Frontal cortex (tissue), 4 donors: ENCODE measurements around the gene EPB41L4B. TPM values are rescaled to one million over a fixed set of nuclear protein-coding genes. Genes with fewer than 3 reads are reported as not detected.
"Not testable (repeated sequence)": the region's sequence is repeated elsewhere in the genome, so short reads cannot be mapped to it uniquely, and the experiment has no call there.

Source experiments
- DNase-seq, 2 donors: peaks; one replicate each; pipeline ENCODE4 v3.0.0; 2012; ENCODE audit warnings: low spot score in 2 of 2
- FAIRE-seq: peaks from 2 replicates; lab custom pipeline; 2012; peaks lifted over from hg19 to GRCh38; lab: Jason Lieb, UNC
- total RNA-seq: library from RNA; depleted of rRNA; stranded (reverse); fragments of >200 nt; gene quantifications from one replicate; pipeline ENCODE4 v1.2.3, GENCODE V29; 2014
- donor health status: control.
- donor health status: control.
- donor health status: control.

The EPB41L4B gene
- total RNA-seq, 1 donor from 2014 or later: 2.9 TPM

DNA sequence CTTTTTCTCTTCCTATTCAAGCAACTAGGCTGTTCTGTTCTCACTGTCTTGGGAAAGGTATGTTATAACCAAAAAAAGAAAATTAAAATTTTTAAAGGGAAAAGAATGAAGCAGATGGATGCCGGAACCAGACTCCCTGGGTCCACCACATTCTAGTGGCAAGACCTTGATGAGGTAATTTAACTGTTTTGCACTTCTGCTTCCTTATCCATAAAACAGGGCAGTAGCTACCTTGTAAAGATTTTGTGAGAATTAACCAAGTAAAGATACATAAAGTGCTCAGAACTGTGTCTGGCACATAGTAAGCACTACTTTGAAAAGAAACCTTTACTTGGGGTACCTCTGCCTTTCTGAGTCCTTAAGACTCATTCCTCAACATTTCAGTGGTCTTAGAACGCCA, 17.0 kb downstream of the EPB41L4B start:
- no peak for DNase-seq

DNA sequence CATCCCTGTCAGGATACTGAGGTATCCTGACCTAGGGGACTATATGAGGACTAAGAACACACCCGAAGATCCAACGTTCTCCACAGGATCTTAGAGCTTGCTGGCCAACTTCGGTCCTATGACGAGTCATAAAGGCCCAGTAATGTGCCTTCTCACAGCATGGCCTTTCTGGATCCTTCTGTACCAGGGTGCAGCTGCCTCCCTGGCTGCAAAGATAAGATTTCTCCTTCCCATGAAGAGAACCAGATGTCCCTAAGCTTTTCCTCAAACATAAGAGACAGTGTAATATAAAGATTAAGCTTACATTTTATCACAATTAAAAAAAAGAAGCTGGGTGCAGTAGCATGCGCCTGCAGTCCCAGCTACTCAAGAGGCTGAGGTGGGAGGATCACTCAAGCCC, 18.3 kb downstream of the EPB41L4B start:
- DNase-seq (no peak), FAIRE-seq (no peak)

More for the DNA sequence above, 17.0 kb downstream of the EPB41L4B start:
- FAIRE-seq: no peak

DNA sequence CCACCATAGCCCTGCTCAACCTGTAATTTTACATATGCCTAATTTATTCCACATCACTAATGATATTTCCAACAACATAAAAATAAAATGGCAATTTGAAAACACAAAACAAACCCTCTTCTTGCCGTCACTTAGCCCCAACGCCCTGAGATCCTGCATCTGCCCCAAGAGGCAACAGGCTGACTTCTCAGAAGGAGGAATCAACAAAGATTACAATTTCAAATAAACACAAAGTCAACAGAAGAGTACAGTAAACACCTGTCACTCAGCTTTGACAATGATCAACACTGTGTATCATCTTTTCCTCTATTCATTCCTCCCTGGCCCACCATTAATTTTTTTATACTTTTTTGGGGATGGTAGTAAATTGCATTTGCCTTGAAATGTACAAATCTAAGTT, 19.8 kb downstream of the EPB41L4B start:
- no peak for DNase-seq
- no peak for FAIRE-seq

DNA sequence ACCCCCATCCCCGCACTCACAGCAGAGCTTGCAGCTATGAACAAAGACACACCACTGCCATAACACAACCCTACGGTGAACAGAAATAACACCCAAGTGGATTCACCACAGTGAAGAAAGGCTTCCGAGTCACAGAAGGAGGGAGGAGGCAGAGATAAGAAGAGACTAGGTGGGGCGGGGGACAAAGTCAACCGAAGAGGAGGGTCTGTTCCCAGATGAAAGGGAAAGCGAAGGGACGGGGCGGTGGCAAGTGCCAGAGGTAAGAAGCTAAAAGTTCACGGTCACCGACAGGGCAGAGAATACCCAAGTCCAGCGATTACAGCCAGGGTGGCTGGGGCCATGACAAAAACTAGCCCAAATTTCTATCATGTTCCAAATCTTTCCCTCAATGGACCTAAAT, 21.0 kb downstream of the EPB41L4B start:
- FAIRE-seq: no peak
- DNase-seq: no peak

DNA sequence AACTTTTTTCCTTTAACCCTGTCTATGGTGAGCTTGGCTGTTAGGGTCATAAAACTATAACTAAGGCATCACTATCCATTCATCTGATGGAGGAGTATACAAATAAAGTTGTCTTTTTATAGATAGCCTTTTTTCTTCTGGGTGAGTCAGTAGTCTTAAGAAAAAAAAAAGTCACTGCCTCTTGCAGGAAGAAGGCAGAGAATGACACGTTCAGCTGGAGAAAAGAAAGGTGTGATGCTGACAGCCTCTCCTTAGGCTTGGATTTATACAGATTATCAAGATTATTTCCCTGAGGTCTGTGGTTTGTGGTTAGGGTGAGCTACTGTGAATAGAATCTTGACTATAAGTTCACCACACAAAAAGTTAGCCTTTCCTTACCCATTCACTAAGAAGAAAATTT, 23.0 kb downstream of the EPB41L4B start:
- FAIRE-seq: no peak
- DNase-seq: no peak

DNA sequence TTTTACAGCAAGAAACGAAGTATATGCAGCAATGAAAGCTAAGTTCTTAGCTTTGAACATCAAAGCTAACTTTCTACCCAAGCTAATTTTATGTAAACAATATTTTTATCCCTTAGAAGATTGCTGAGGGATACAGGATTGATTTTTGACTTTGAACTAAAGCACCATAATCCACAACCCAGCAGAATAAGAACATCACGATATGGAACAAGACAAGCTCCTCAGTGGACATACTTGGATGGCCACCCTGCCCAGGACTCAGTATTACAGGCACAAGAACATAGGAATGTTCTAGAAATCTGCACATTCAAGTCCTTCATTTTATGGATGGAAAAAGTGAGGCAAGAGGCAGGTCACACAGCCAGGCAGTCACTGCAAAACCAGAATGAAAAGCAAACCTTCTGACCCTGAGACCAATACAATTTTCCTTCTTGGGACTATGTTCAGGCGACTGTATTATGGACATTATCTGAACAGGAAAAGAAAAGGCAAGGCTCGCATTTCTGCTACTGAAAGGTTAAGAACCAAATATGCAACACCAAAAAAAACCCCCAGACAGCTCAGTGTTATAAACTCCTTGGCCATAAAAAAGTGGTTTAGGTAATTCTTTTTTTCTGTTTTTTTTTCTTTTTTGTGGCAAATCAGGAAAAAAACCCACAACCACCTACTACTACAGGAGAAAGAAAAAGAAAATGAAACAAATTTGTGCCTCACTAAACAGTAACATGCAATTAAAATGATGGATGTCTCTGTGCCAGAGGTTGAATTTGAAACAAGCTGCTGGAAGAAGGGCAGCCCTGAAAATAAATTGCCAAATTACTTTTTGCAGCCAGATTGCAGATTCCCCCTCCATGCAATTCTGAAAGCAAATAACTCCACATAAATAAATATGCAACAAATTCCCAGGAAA, 25.4 kb downstream of the EPB41L4B start:
- FAIRE-seq (no peak), DNase-seq (no peak)

DNA sequence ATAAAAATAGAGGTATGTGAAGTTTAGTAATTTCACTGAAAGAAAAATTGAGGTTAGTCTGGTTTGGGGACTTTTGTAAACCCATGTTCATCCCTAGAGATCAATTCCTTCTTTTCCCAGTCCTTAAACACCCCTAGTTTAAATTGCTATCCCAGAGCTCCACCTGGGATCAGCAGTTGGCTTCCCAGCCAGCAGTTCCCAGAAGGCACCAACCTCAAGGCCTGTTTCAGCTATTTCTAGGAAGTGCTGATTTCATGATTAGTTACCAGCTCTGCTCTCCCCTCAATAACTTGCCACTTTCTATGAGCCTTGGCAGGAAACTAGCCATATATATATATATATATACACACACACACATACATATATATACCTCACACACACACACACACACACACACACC, 30.5 kb downstream of the EPB41L4B start:
- no peak for DNase-seq
- FAIRE-seq: no peak

DNA sequence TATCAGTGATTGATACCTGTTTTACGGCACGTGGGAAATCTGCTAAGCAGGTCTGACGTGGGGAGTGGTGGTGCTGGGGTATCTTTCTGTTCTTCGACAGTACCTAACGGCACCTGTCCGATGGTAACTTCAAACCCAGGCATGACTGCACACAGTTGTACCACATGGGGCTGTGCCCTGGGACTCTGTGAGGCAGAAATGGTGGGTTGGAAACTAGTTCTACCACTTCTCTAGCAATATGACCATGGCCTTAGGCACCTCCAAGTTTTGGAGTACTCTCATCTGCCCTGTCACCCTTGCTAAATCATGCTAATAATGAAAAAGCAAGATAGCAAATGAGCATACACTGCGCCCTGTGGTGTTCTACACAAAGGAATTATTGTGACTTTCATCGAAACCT, 30.9 kb downstream of the EPB41L4B start:
- no peak for FAIRE-seq
- DNase-seq: no peak

DNA sequence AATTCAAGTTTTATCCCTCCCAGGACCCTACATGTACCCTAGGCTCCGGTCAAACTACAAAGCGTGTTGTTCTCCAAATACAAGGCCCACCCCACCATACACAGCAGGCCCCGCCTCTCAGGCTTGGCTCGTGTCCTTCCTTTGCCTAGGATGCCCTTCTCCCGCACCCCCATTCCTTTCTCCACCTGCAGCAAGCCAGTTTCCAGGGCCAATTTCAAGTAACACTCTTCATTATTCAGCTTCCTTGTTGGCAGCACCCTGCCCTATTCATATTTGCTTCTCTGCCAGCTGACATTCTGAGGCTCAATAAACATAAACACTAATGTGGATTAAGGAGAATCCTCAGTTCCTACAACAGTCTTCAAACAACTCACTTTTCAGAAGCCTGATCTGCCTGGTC, 31.7 kb downstream of the EPB41L4B start:
- DNase-seq: no peak
- FAIRE-seq: no peak

DNA sequence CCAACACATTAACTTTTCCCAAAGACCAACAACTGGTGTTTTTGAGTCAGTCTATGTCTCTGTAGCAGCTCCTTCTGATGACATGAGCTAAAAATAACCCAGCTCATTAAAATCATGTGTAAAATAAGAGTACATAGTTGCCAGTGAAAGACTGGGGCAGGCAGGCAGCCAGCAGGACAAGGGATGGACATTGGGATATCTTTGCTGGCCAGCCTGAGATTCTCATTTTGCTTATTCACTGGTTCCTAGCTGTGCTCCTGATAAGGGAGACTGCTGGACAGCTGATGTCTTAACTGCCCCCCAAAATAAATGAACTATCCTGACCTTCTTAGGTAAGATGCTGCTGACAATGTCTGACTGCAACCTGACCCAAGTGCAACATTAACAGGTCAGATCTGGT, 33.9 kb downstream of the EPB41L4B start:
- FAIRE-seq (no peak), DNase-seq (no peak)

DNA sequence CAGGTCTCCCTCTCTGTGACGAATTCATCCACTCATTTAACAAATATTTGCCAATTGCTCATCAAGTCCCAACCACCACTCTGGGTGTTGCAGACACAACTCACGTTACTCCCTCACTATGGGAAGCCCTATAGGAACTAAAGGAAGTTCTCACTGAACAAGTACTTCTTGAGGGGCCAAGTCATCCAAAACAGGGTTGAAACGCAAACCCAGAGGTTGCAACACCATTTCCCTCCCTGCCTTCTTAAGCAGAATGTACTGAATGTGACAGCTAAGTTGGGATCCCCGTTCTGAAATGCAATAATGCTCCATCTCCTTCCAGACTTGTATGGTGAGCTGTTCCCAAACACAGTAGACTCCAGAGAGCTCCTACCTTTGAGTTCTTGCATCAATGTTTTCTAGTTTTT, 34.3 kb downstream of the EPB41L4B start:
- DNase-seq: no peak
- no peak for FAIRE-seq

DNA sequence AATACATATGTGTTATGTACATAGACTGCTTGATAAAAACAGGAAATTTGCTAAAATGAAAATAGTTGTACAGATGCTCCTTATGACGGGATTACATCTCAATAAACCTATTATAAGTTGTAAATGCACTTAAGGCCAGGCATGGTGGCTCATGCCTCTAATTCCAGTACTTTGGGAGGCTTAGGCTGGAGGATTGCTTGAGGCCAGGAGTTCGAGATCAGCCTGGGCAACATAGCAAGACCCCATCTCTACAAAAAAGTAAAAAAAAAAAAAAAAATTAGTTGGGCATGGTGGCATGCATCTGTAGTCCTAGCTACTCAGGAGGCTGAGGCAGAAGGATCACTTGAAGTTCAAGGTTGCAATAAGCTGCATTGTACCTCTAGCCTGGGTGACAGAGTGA, 37.2 kb downstream of the EPB41L4B start:
- not testable (repeated sequence) for FAIRE-seq

DNA sequence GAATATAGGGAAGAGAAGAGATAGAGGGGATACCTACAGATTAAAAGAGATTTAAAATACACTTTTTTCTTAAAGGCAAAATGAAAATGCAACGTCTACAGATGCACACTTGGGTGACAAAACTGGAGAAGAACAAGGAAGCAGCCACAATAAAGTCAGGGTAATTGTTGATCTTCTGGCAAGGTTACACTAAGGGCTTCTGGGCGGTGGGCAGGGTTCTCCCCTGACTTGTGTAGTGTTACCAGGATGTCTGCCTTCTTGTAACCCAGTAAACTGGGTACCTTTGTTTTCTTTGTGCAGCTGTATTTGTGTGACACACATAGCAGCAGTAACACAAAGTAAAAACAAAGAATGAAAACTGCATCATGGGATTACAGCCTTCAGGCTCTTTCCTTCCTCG, 37.8 kb downstream of the EPB41L4B start:
- DNase-seq: no peak
- FAIRE-seq: no peak

More for the DNA sequence above, 37.2 kb downstream of the EPB41L4B start:
- not testable (repeated sequence) for DNase-seq

DNA sequence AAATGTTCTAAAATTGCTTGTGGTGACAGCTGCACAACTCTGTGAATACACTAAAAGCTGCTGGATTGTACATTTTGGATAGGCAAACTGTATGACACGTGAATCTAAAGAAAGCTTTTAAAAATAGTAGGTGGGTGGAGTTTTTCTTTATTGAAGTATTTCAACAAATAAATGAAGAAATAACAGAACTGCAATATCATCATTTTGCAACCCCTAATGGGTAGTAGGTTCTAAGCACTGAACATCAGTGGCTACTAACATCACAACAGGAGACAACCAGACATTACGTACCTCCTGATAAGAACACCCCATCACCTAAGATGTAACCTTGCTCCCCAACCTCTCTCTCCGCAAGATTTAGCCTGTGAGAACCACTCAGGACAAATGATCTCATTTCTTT, 38.6 kb downstream of the EPB41L4B start:
- FAIRE-seq (no peak), DNase-seq (no peak)

DNA sequence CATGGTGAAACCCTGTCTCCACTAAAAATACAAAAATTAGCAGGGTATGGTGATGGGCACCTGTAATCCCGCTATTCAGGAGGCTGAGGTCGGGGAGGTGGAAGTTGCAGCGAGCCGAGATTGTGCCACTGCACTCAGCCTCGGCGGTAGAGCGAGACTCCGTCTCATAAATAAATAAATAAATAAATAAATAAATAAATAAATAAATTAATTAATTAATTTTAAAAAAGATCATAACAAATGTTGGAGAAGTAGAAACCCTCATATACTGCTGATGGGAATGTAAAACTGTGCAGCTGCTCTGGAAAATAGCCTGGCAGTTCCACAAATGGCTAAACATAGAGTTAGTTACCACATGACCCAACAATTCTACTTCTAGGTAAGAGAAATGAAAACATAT, 39.3 kb downstream of the EPB41L4B start:
- DNase-seq (no peak), FAIRE-seq (no peak)

DNA sequence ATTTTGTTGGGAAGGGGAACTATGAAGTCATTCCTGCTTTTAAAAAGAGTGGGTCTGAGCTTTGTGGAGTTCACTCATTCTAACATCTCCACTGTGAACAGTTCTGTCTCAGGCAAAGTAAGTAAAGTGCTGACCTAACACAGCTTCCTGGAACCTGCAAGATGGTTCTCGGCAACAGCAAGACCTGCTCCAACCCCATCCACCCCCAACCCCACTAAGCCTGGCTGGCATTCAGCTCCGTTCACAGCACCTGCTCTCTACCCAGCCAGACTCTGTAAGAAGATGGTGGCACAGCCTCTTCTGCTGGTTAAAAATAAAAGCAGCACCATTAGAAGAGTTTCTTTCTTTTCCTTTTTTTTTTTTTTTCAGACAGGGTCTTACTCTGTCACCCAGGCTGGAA, 42.0 kb downstream of the EPB41L4B start:
- no peak for DNase-seq
- no peak for FAIRE-seq

DNA sequence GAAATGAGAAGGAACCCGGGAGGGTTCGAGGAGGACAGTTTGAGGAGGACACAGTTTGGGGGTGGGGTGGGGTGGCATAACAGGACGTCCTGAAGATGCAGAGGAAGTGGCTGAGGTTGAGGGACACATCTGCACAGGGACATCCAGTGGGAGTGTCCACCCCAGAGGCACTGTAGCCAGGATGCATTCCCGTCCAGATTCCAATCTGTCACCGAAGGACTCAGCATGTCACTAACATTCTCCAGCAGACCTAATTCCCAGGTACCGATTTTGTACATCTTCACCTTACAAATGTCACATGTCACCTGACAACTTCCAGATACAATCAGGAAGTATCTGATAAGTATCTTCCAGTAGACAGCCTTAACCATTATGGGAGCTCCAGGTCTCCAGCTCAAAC, 42.6 kb downstream of the EPB41L4B start:
- FAIRE-seq: no peak
- DNase-seq: no peak

DNA sequence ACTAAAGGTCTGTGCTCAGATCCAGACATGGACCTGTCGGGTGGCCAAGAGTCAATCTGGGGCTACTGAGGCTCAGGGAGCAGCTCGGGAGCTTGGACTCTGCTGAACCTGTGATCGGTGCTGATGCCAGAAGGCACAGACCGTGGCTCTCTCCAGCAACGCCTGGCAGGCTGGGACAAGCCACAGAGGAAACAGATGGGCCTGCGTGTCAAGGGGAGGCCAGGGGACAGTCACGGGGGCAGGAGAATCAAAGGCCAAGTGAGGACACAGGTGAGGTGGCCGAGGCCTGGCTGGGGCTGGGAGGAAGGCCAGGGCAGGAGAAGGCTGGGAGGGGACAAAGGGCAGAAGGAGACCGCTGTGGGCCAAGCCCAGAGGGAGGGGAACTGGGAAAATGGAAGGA, 43.4 kb downstream of the EPB41L4B start:
- no peak for FAIRE-seq
- no peak for DNase-seq

DNA sequence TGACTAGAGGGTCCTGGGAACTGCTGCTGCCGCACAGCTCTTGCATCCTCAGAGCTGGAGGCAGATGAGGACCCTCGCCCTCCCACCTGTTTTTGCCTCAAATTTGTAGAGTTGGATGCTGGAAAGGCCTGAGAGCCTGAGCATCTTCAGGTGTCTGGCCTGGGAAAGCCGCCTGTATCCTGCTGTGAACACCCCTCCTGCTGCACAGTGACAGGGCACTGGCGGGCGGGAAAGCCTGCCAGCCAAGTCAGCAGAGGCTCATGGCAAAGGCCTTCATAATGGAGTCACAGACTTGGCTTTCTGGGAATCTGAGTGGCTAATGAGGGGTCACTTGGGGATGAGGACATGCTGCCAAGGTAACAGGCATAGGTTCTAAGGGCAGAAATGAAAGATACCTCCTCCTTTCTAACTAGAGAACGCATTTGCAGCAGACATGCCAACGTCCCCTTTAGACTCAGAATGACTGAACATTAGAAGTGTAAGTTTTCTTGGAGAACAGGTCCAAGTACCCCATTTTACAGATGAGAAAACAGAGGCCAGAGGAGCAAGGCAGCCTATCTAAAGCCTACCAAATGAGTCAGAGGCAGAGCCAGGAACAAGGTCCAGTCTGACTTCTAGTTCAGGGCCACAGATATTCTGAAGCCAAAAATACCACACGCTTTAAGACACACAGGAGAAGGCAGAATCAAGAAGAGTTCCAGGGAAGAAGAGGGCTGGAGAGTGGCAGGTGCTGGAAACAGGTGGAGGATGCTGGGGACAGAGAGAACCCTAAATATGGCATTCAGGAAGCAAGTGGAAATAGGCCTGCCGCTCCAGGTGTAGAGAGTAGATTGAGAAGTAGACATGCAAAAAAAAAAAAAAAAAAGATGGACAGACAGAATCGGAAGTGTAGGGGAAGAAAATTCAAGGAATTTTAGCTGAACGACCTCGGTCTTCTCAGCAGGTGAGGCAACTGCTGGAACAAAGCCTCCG, 44.1 kb downstream of the EPB41L4B start:
- no peak for FAIRE-seq
- no peak for DNase-seq

DNA sequence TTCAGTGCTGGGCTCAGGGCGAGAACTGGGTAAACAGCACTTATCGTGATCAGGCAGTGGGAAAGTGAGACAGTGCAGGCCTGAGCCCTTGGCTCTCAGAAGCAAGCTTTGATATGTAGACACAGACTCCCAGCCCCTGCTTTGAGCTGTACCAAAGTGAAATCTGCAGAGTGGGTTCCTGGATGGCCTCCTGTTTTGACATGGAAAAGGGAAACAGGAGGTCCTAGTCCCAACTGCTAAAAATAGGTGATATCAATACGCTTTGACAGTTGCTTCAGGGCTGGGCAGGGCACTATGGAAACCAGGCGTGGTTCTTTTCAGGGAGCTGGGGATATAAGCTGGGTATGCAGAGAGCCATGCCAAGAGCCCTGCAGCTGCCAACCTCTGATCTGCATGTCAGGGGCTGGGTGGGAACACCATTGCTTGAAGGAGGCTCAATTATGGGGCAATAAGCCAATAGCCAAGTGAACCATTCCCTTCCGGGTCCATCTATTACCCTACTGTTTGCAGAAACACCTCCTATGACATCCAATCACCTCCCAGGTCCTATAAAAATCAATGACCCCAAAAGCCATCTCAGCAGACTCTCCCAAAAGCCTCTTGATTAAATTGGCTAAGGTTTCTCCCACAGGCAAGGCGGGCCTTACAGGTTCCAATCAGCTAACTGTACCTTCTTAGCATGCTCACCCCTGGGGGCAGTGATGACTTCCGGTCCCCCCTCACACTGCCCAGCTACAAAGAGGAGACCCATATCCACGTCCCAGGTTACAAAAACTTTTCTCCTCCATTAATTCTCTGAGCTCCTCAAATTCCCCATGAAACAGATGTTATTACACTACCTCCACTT, 45.8 kb downstream of the EPB41L4B start:
- DNase-seq (no peak), FAIRE-seq (no peak)
